DOHH2 (cell line): ENCODE measurements around the gene SH2D6.
A peak's percentile ranks its signal among the peaks of the same experiment; 100 is the strongest.

Experiments
- H3F3A ChIP-seq: fragments of 200-600 bp; sonication (generic), shearing (Covaris generic); 2 replicates; pipeline ENCODE4 v1.6.0; 2016; ENCODE audit warnings: antibody characterized with exemption, mild to moderate bottlenecking; ENCODE audit not compliant: control insufficient read depth, insufficient read depth
- H3K27ac ChIP-seq: fragments of 200-600 bp; sonication (generic); 2 replicates; pipeline ENCODE4 v1.5.1; 2014; ENCODE audit warnings: low read depth, mild to moderate bottlenecking, low read length, moderate library complexity
- H3K27me3 ChIP-seq: fragments of 200-600 bp; sonication (generic); 2 replicates; pipeline ENCODE4 v1.6.1; 2014; ENCODE audit warnings: mild to moderate bottlenecking, low read length, mixed read lengths; ENCODE audit not compliant: control insufficient read depth
- H3K36me3 ChIP-seq: fragments of 200-600 bp; sonication (generic); 2 replicates; pipeline ENCODE4 v1.6.1; 2014; ENCODE audit warnings: mild to moderate bottlenecking, low read length, moderate library complexity, mixed read lengths; ENCODE audit not compliant: control insufficient read depth
- H3K4me1 ChIP-seq: fragments of 200-600 bp; sonication (generic); 2 replicates; pipeline ENCODE4 v1.6.1; 2014; ENCODE audit warnings: mild to moderate bottlenecking, low read length, mixed read lengths; ENCODE audit not compliant: control insufficient read depth
- H3K4me2 ChIP-seq: fragments of 200-600 bp; sonication (generic); 2 replicates; pipeline ENCODE4 v1.6.0; 2014; ENCODE audit warnings: mild to moderate bottlenecking, low read length, moderate library complexity
- H3K4me3 ChIP-seq: fragments of 200-600 bp; sonication (generic); 2 replicates; pipeline ENCODE4 v1.5.1; 2014; ENCODE audit warnings: mild to moderate bottlenecking, low read length, mixed read lengths
- H3K79me2 ChIP-seq: fragments of 200-600 bp; sonication (generic); 2 replicates; pipeline ENCODE4 v1.6.1; 2014; ENCODE audit warnings: mild to moderate bottlenecking, low read length, mixed read lengths; ENCODE audit not compliant: control insufficient read depth
- H3K9me2 ChIP-seq: fragments of 200-600 bp; sonication (generic); replicated peaks from 2 replicates; pipeline ENCODE4 v1.6.1; 2014; ENCODE audit warnings: mild to moderate bottlenecking, low read length, mixed read lengths; ENCODE audit not compliant: control insufficient read depth
- H3K9me3 ChIP-seq: fragments of 200-600 bp; sonication (generic); 2 replicates; pipeline ENCODE4 v1.6.1; 2014; ENCODE audit warnings: antibody characterized with exemption, low read length, mixed read lengths; ENCODE audit not compliant: control insufficient read depth, insufficient read depth
- H4K20me1 ChIP-seq: fragments of 200-600 bp; sonication (generic); 2 replicates; pipeline ENCODE4 v1.6.0; 2014; ENCODE audit warnings: low read depth, mild to moderate bottlenecking, antibody characterized with exemption, low read length, moderate library complexity; ENCODE audit not compliant: control insufficient read depth, insufficient read depth
- CTCF ChIP-seq: fragments of 200-600 bp; sonication (generic); IDR thresholded peaks from one replicate; pipeline ENCODE4 v1.5.1; 2014; ENCODE audit warnings: antibody characterized with exemption, mild to moderate bottlenecking, low read depth, low read length; ENCODE audit not compliant: poor library complexity, severe bottlenecking
- EZH2phosphoT487 ChIP-seq: fragments of 200-600 bp; sonication (generic); IDR thresholded peaks from 2 replicates; pipeline ENCODE4 v1.6.1; 2017; ENCODE audit warnings: borderline replicate concordance, mild to moderate bottlenecking, antibody characterized with exemption, low read length, moderate library complexity, mixed read lengths

SH2D6 gene

GRCh38 chr2:85390941-85391669 lies 27.4 kb upstream of the SH2D6 start:
- Histone ChIP-seq H3K9me3 (no peaks in the 10 kb centered on the region), H3K4me3 (no peak overlapping the region), H3K27me3 (no peaks in the 10 kb centered on the region), H3F3A (no peaks in the 10 kb centered on the region), H3K79me2 (no peaks in the 10 kb centered on the region), H4K20me1 (no peaks in the 10 kb centered on the region), H3K4me2 (no peak overlapping the region), H3K27ac (no peak overlapping the region), H3K9me2 (no peaks in the 10 kb centered on the region), H3K36me3 (no peaks in the 10 kb centered on the region), H3K4me1 (peaks cover 4% of the 10 kb centered on the region)
- TF ChIP-seq CTCF (peak; percentile 87), EZH2phosphoT487 (no peak)

- Histone ChIP-seq H3K27me3 (no peaks in the 10 kb centered on the region), H3K4me1 (peaks cover 4% of the 10 kb centered on the region), H3K4me3 (no peak overlapping the region), H3F3A (no peaks in the 10 kb centered on the region), H3K27ac (no peak overlapping the region), H3K9me3 (no peaks in the 10 kb centered on the region), H3K9me2 (no peaks in the 10 kb centered on the region), H3K36me3 (no peaks in the 10 kb centered on the region), H3K79me2 (no peaks in the 10 kb centered on the region), H4K20me1 (no peaks in the 10 kb centered on the region), H3K4me2 (no peak overlapping the region)
- no peak for TF ChIP-seq CTCF
- TF ChIP-seq EZH2phosphoT487, result no peak
Observed at GRCh38 chr2:85393836-85394235, 24.7 kb upstream of the SH2D6 start.

- no peaks in the 10 kb centered on the region for H3K36me3 ChIP-seq
- H3K79me2 ChIP-seq, result no peaks in the 10 kb centered on the region
- no peak overlapping the region for H3K4me3 ChIP-seq
- H3F3A ChIP-seq, result no peaks in the 10 kb centered on the region
- no peaks in the 10 kb centered on the region for H3K9me2 ChIP-seq
- H3K4me2 ChIP-seq, result no peak overlapping the region
- H4K20me1 ChIP-seq, result no peaks in the 10 kb centered on the region
- no peak for TF ChIP-seq EZH2phosphoT487
- no peak for TF ChIP-seq CTCF
- H3K27ac ChIP-seq, result no peak overlapping the region
- no peaks in the 10 kb centered on the region for H3K27me3 ChIP-seq
- H3K4me1 ChIP-seq, result peaks cover 4% of the 10 kb centered on the region
- no peaks in the 10 kb centered on the region for H3K9me3 ChIP-seq
Observed at GRCh38 chr2:85394261-85394681, 24.2 kb upstream of the SH2D6 start.
